GM19372 (cell line): ENCODE results near the gene CDCA7.
"Not testable (repeated sequence)": the region's sequence is repeated elsewhere in the genome, so short reads cannot be mapped to it uniquely, and the experiment has no call there.

Experiments
- ATAC-seq: cut with Tn5 transposase; IDR thresholded peaks from one replicate; pipeline ENCODE4 v1.9.1; 2021; ENCODE audit warnings: mild to moderate bottlenecking, low read depth, moderate library complexity; ENCODE audit not compliant: unreplicated experiment

CDCA7 gene

GRCh38 chr2:173357346-173357745 is 2.7 kb downstream of the CDCA7 start:
- ATAC-seq = no peak

GRCh38 chr2:173358616-173359015 is 3.9 kb downstream of the CDCA7 start:
- ATAC-seq = no peak

GRCh38 chr2:173359231-173359630 is 4.6 kb downstream of the CDCA7 start:
- peak; percentile 58 for ATAC-seq

GRCh38 chr2:173370198-173370597 is 15.5 kb downstream of the CDCA7 start:
- no peak for ATAC-seq

GRCh38 chr2:173371023-173371422 is 16.4 kb downstream of the CDCA7 start:
- no peak for ATAC-seq

GRCh38 chr2:173373290-173373689 is 18.6 kb downstream of the CDCA7 start:
- ATAC-seq = no peak

- ATAC-seq = no peak
These were observed 20.0 kb downstream of the CDCA7 start for GRCh38 chr2:173374634-173375033.

- ATAC-seq = not testable (repeated sequence)
These were observed 30.9 kb downstream of the CDCA7 start for GRCh38 chr2:173385534-173385933.

GRCh38 chr2:173386021-173386737 is 31.5 kb downstream of the CDCA7 start:
- no peak for ATAC-seq

GRCh38 chr2:173386738-173387065 is 32.0 kb downstream of the CDCA7 start:
- ATAC-seq = no peak

- no peak for ATAC-seq
These were observed 32.4 kb downstream of the CDCA7 start for GRCh38 chr2:173387079-173387478.

GRCh38 chr2:173387660-173388059 is 33.0 kb downstream of the CDCA7 start:
- ATAC-seq = no peak

GRCh38 chr2:173388795-173389194 is 34.1 kb downstream of the CDCA7 start:
- no peak for ATAC-seq

- ATAC-seq = no peak
These were observed 35.4 kb downstream of the CDCA7 start for GRCh38 chr2:173390036-173390435.

- ATAC-seq = no peak
These were observed 38.1 kb downstream of the CDCA7 start for GRCh38 chr2:173392731-173393130.

- no peak for ATAC-seq
These were observed 38.5 kb downstream of the CDCA7 start for GRCh38 chr2:173393186-173393585.

- ATAC-seq = no peak
These were observed 39.0 kb downstream of the CDCA7 start for GRCh38 chr2:173393636-173394035.

GRCh38 chr2:173394091-173394974 is 39.7 kb downstream of the CDCA7 start:
- ATAC-seq = no peak

GRCh38 chr2:173395567-173396351 is 41.1 kb downstream of the CDCA7 start:
- ATAC-seq = no peak

GRCh38 chr2:173397539-173397938 is 42.9 kb downstream of the CDCA7 start:
- no peak for ATAC-seq

- ATAC-seq = no peak
These were observed 44.6 kb downstream of the CDCA7 start for GRCh38 chr2:173399229-173399628.
